HG03025 (cell line): Measurements from ENCODE around the gene PSMC3.

Experiments used
- ATAC-seq: cut with Tn5 transposase; IDR thresholded peaks from one replicate; pipeline ENCODE4 v1.9.1; 2021; ENCODE audit warnings: mild to moderate bottlenecking, moderate library complexity; ENCODE audit not compliant: unreplicated experiment, low FRiP score

The PSMC3 gene

GRCh38 chr11:47443817-47444216 is 17.6 kb upstream of the PSMC3 start:
- ATAC-seq, result no peak

GRCh38 chr11:47443028-47443700 is 16.9 kb upstream of the PSMC3 start:
- no peak for ATAC-seq

GRCh38 chr11:47442514-47442913 is 16.3 kb upstream of the PSMC3 start:
- ATAC-seq, result no peak

GRCh38 chr11:47441421-47441820 is 15.2 kb upstream of the PSMC3 start:
- ATAC-seq, result no peak

- ATAC-seq, result no peak
Measured at GRCh38 chr11:47440054-47440476, 13.8 kb upstream of the PSMC3 start.

GRCh38 chr11:47438721-47439120 is 12.5 kb upstream of the PSMC3 start:
- no peak for ATAC-seq

- no peak for ATAC-seq
Measured at GRCh38 chr11:47437746-47438418, 11.6 kb upstream of the PSMC3 start.

- ATAC-seq, result no peak
Measured at GRCh38 chr11:47437218-47437745, 11.0 kb upstream of the PSMC3 start.

- ATAC-seq, result no peak
Measured at GRCh38 chr11:47436726-47437125, 10.5 kb upstream of the PSMC3 start.

GRCh38 chr11:47435687-47436086 is 9.4 kb upstream of the PSMC3 start:
- ATAC-seq, result no peak

- ATAC-seq, result no peak
Measured at GRCh38 chr11:47434011-47434786, 8.0 kb upstream of the PSMC3 start.

GRCh38 chr11:47433157-47433556 is 6.9 kb upstream of the PSMC3 start:
- ATAC-seq, result no peak

- ATAC-seq, result no peak
Measured at GRCh38 chr11:47431356-47432083, 5.3 kb upstream of the PSMC3 start.

- no peak for ATAC-seq
Measured at GRCh38 chr11:47430524-47430923, 4.3 kb upstream of the PSMC3 start.

- no peak for ATAC-seq
Measured at GRCh38 chr11:47425611-47426010, 628 bp downstream of the PSMC3 start.

- no peak for ATAC-seq
Measured at GRCh38 chr11:47418454-47419259, 7.6 kb downstream of the PSMC3 start.

GRCh38 chr11:47417712-47418111 is 8.5 kb downstream of the PSMC3 start:
- ATAC-seq, result no peak

- ATAC-seq, result no peak
Measured at GRCh38 chr11:47415949-47416472, 10.2 kb downstream of the PSMC3 start.

- ATAC-seq, result no peak
Measured at GRCh38 chr11:47415091-47415854, 11.0 kb downstream of the PSMC3 start.
